Caco-2 (cell line): ENCODE data around the gene MOGAT1. TPM values are rescaled to one million over a fixed set of nuclear protein-coding genes. Genes with fewer than 3 reads are reported as not detected.

Experiments
- BruUV-seq: library from RNA; stranded (reverse); fragments of 400-500 nt; replicated peaks from 2 replicates; lab custom pipeline; 2021; lab: Mats Ljungman, UMichigan
- CTCF ChIA-PET: fragments of 300-600 bp; sonication (Branson Sonifier 250); formaldehyde crosslinking; loops from one replicate; lab custom pipeline; 2022; ENCODE audit warnings: antibody characterized with exemption; lab: Charles Lee
- POLR2A ChIA-PET: fragments of 300-600 bp; sonication (Branson Sonifier 250); formaldehyde crosslinking; loops from one replicate; lab custom pipeline; 2022; ENCODE audit warnings: antibody characterized with exemption; lab: Charles Lee
- DNase-seq, 2 experiments: peaks; one replicate each; pipeline versions ENCODE4 v3.0.0 to v3.0.0-alpha.2; 2020 to 2022
- H3K27me3 ChIP-seq: replicated peaks from 2 replicates; pipeline ENCODE4 v1.6.0; 2011; ENCODE audit warnings: low read length; ENCODE audit not compliant: control insufficient read depth, insufficient read depth
- H3K36me3 ChIP-seq: 2 replicates; pipeline ENCODE4 v1.5.1; 2011; ENCODE audit warnings: low read length; ENCODE audit not compliant: control insufficient read depth, insufficient read depth
- H3K4me1 ChIP-seq: fragments of 250-450 bp; sonication (Bioruptor Pico); 2 replicates; pipeline ENCODE4 v1.5.1; 2020; ENCODE audit warnings: mild to moderate bottlenecking
- H3K4me3 ChIP-seq: 2 replicates; pipeline ENCODE4 v1.5.1; 2011; ENCODE audit warnings: low read depth, mild to moderate bottlenecking, control low read depth, low read length
- H3K9me3 ChIP-seq: fragments of 250-450 bp; sonication (Bioruptor Pico); 2 replicates; pipeline ENCODE4 v1.5.1; 2020; ENCODE audit warnings: mild to moderate bottlenecking, moderate library complexity
- H3K27ac Mint-ChIP-seq: one replicate; pipeline ENCODE4 v1.8.0; 2022; ENCODE audit warnings: mixed read lengths; ENCODE audit not compliant: unreplicated experiment
- H3K27me3 Mint-ChIP-seq: one replicate; pipeline ENCODE4 v1.8.0; 2022; ENCODE audit warnings: mixed read lengths; ENCODE audit not compliant: insufficient read depth, unreplicated experiment
- H3K36me3 Mint-ChIP-seq: one replicate; pipeline ENCODE4 v1.8.0; 2022; ENCODE audit warnings: mild to moderate bottlenecking, mixed read lengths; ENCODE audit not compliant: insufficient read depth, unreplicated experiment
- H3K4me1 Mint-ChIP-seq: one replicate; pipeline ENCODE4 v1.8.0; 2022; ENCODE audit warnings: low read depth, mixed read lengths; ENCODE audit not compliant: unreplicated experiment
- H3K4me3 Mint-ChIP-seq: one replicate; pipeline ENCODE4 v1.8.0; 2022; ENCODE audit warnings: mild to moderate bottlenecking, moderate library complexity, mixed read lengths; ENCODE audit not compliant: unreplicated experiment
- H3K9me3 Mint-ChIP-seq: one replicate; pipeline ENCODE4 v1.8.0; 2022; ENCODE audit warnings: mixed read lengths; ENCODE audit not compliant: unreplicated experiment
- CTCF ChIP-seq, 2 experiments: fragments of 200-600 bp in 1 of 2; IDR thresholded peaks; 1 replicate in 1 of 2; 2 replicates in 1 of 2; pipeline versions ENCODE4 v1.5.1 to v1.8.0; 2011 to 2022; ENCODE audit warnings: antibody characterized with exemption in 1 of 2, control low read depth in 1 of 2, inconsistent platforms in 1 of 2, low read depth in 1 of 2, low read length in 1 of 2, mild to moderate bottlenecking in 1 of 2, moderate library complexity in 1 of 2; ENCODE audit not compliant: insufficient read depth in 1 of 2, severe bottlenecking in 1 of 2, unreplicated experiment in 1 of 2
- intact Hi-C: fragments of 100-400 bp; cut with micrococcal nuclease; formaldehyde crosslinking; loops from one replicate; pipeline ENCODE4 v1.10.0; 2022; ENCODE audit not compliant: unreplicated experiment
- total RNA-seq: library from RNA; stranded (reverse); gene quantifications from 2 replicates; pipeline ENCODE4 v1.2.3, GENCODE V29; 2022

MOGAT1 gene
- total RNA-seq, 1 experiment from 2014 or later, result not detected

- POLR2A ChIA-PET, result no interaction called here
- Histone ChIP-seq H3K9me3 (no peaks in the 10 kb centered on the region), H3K36me3 (no peaks in the 10 kb centered on the region), H3K27me3 (no peaks in the 10 kb centered on the region), H3K4me3 (no peak overlapping the region), H3K4me1 (peaks cover 16% of the 10 kb centered on the region)
- intact Hi-C loops, result no loop called here
- DNase-seq, result no peak
- Mint-ChIP-seq H3K27me3 (peaks cover 4% of the 10 kb centered on the region), H3K4me1 (peaks cover 27% of the 10 kb centered on the region), H3K36me3 (no peaks in the 10 kb centered on the region), H3K27ac (no peak overlapping the region), H3K9me3 (peaks cover 7% of the 10 kb centered on the region), H3K4me3 (no peak overlapping the region)
- no peak for TF ChIP-seq CTCF (IDR thresholded peaks at IDR 0.05; ENCODE audit: insufficient read depth in 1 of 2, low read depth in 1 of 2, low read length in 1 of 2, severe bottlenecking in 1 of 2, unreplicated experiment in 1 of 2)
- CTCF ChIA-PET, result no interaction called here
- BruUV-seq, result no TSS peak
These were observed 65.5 kb downstream of the MOGAT1 start for GRCh38 chr2:222736924-222737323.

GRCh38 chr2:222738312-222738711 is 66.9 kb downstream of the MOGAT1 start:
- H3K36me3 ChIP-seq, result no peaks in the 10 kb centered on the region
- Mint-ChIP-seq H3K4me3 (no peak overlapping the region), H3K4me1 (peaks cover 18% of the 10 kb centered on the region), H3K36me3 (no peaks in the 10 kb centered on the region), H3K27me3 (peaks cover 4% of the 10 kb centered on the region), H3K9me3 (peaks cover 7% of the 10 kb centered on the region), H3K27ac (no peak overlapping the region)
- no TSS peak for BruUV-seq
- H3K9me3 ChIP-seq, result no peaks in the 10 kb centered on the region
- H3K4me3 ChIP-seq, result no peak overlapping the region
- no peaks in the 10 kb centered on the region for H3K27me3 ChIP-seq
- TF ChIP-seq CTCF (IDR thresholded peaks at IDR 0.05; ENCODE audit: insufficient read depth in 1 of 2, low read depth in 1 of 2, low read length in 1 of 2, severe bottlenecking in 1 of 2, unreplicated experiment in 1 of 2), result no peak
- peaks cover 13% of the 10 kb centered on the region for H3K4me1 ChIP-seq
- POLR2A ChIA-PET, result no interaction called here
- CTCF ChIA-PET, result no interaction called here
- no peak for DNase-seq
- intact Hi-C loops, result no loop called here

GRCh38 chr2:222738809-222739208 is 67.4 kb downstream of the MOGAT1 start:
- no peaks in the 10 kb centered on the region for H3K27me3 ChIP-seq
- ChIA-PET POLR2A (no interaction called here), CTCF (no interaction called here)
- Mint-ChIP-seq H3K36me3 (no peaks in the 10 kb centered on the region), H3K4me1 (peaks cover 13% of the 10 kb centered on the region), H3K4me3 (no peak overlapping the region), H3K27ac (no peak overlapping the region), H3K9me3 (peaks cover 7% of the 10 kb centered on the region), H3K27me3 (peaks cover 4% of the 10 kb centered on the region)
- no peak overlapping the region for H3K4me3 ChIP-seq
- H3K4me1 ChIP-seq, result peaks cover 8% of the 10 kb centered on the region
- no peak for DNase-seq
- H3K9me3 ChIP-seq, result no peaks in the 10 kb centered on the region
- BruUV-seq, result no TSS peak
- no peaks in the 10 kb centered on the region for H3K36me3 ChIP-seq
- intact Hi-C loops, result no loop called here
- no peak for TF ChIP-seq CTCF (IDR thresholded peaks at IDR 0.05; ENCODE audit: insufficient read depth in 1 of 2, low read depth in 1 of 2, low read length in 1 of 2, severe bottlenecking in 1 of 2, unreplicated experiment in 1 of 2)
